Neural cell (in vitro differentiated cells): Measurements from ENCODE around the gene MTR. TPM values are rescaled to one million over a fixed set of nuclear protein-coding genes. Genes with fewer than 3 reads are reported as not detected.

Experiments used
- H2AFZ ChIP-seq: fragments of 200-600, 300-800 bp; sonication (generic), shearing (Covaris generic); 2 replicates; pipeline ENCODE4 v1.6.0; 2014; ENCODE audit warnings: low read depth, mild to moderate bottlenecking, antibody characterized with exemption, low read length, moderate library complexity
- H3F3A ChIP-seq: fragments of 200-600 bp; shearing (Covaris generic); 2 replicates; pipeline ENCODE4 v1.6.1; 2016; ENCODE audit warnings: mild to moderate bottlenecking, moderate library complexity, mixed read lengths, antibody characterized with exemption, low read length; ENCODE audit not compliant: insufficient read depth, poor library complexity, severe bottlenecking
- H3K27ac ChIP-seq: fragments of 200-600, 300-800 bp; sonication (generic), shearing (Covaris generic); 2 replicates; pipeline ENCODE4 v1.5.1; 2014; ENCODE audit warnings: mild to moderate bottlenecking, low read length, moderate library complexity
- H3K27me3 ChIP-seq: fragments of 300-800, 200-600 bp; sonication (generic), shearing (Covaris generic); 2 replicates; pipeline ENCODE4 v1.6.0; 2014; ENCODE audit warnings: mild to moderate bottlenecking, low read depth, low read length, moderate library complexity; ENCODE audit not compliant: insufficient read depth
- H3K36me3 ChIP-seq: fragments of 300-800, 200-600 bp; sonication (generic), shearing (Covaris generic); 2 replicates; pipeline ENCODE4 v1.5.1; 2014; ENCODE audit warnings: mild to moderate bottlenecking, antibody characterized with exemption, low read length, moderate library complexity; ENCODE audit not compliant: insufficient read depth
- H3K4me2 ChIP-seq: fragments of 300-800, 200-600 bp; sonication (generic), shearing (Covaris generic); 2 replicates; pipeline ENCODE4 v1.6.0; 2014; ENCODE audit warnings: mild to moderate bottlenecking, low read length
- H3K4me3 ChIP-seq: fragments of 300-800, 200-600 bp; sonication (generic), shearing (Covaris generic); 2 replicates; pipeline ENCODE4 v1.5.1; 2014; ENCODE audit warnings: mild to moderate bottlenecking, low read length, moderate library complexity
- H3K79me2 ChIP-seq: fragments of 200-600 bp; shearing (Covaris generic); replicated peaks from 2 replicates; pipeline ENCODE4 v1.6.0; 2014; ENCODE audit warnings: mild to moderate bottlenecking, low read length, moderate library complexity; ENCODE audit not compliant: insufficient read depth
- H3K9ac ChIP-seq: fragments of 300-800, 200-600 bp; sonication (generic), shearing (Covaris generic); 2 replicates; pipeline ENCODE4 v1.6.1; 2016; ENCODE audit warnings: mild to moderate bottlenecking, low read length, mixed read lengths
- H3K9me2 ChIP-seq: fragments of 200-600 bp; shearing (Covaris generic); 2 replicates; pipeline ENCODE4 v1.6.1; 2016; ENCODE audit warnings: mild to moderate bottlenecking, low read length, mixed read lengths; ENCODE audit not compliant: insufficient read depth
- H3K9me3 ChIP-seq: fragments of 200-600, 300-800 bp; sonication (generic), shearing (Covaris generic); 2 replicates; pipeline ENCODE4 v1.6.1; 2016; ENCODE audit warnings: mild to moderate bottlenecking, mixed run types, low read length, moderate library complexity, mixed read lengths
- H4K20me1 ChIP-seq: fragments of 200-600 bp; shearing (Covaris generic); 2 replicates; pipeline ENCODE4 v1.6.1; 2016; ENCODE audit warnings: mild to moderate bottlenecking, mixed run types; ENCODE audit not compliant: insufficient read depth
- CTCF ChIP-seq: fragments of 450-650 bp; IDR thresholded peaks from 2 replicates; pipeline ENCODE4 v1.5.1; 2014; ENCODE audit warnings: antibody characterized with exemption, mild to moderate bottlenecking, moderate library complexity; ENCODE audit not compliant: poor library complexity, severe bottlenecking
- EP300 ChIP-seq: fragments of 450-650 bp; conservative IDR thresholded peaks from 2 replicates; pipeline ENCODE4 v1.6.1; 2014; ENCODE audit warnings: antibody characterized with exemption, mild to moderate bottlenecking, moderate library complexity; ENCODE audit not compliant: poor library complexity, severe bottlenecking
- EZH2 ChIP-seq: fragments of 200-600, 300-800 bp; shearing (Covaris generic), sonication (generic); IDR thresholded peaks from 2 replicates; pipeline ENCODE4 v1.6.1; 2014; ENCODE audit warnings: antibody characterized with exemption, low read length, borderline replicate concordance, mild to moderate bottlenecking; ENCODE audit not compliant: insufficient read depth, poor library complexity, severe bottlenecking
- MXI1 ChIP-seq: fragments of 450-650 bp; conservative IDR thresholded peaks from 2 replicates; pipeline ENCODE4 v1.6.1; 2014; ENCODE audit warnings: antibody characterized with exemption, mild to moderate bottlenecking; ENCODE audit not compliant: poor library complexity, severe bottlenecking
- POLR2AphosphoS5 ChIP-seq: IDR thresholded peaks from 2 replicates; pipeline ENCODE4 v1.6.1; 2012
- RAD21 ChIP-seq: fragments of 450-650 bp; conservative IDR thresholded peaks from 2 replicates; pipeline ENCODE4 v1.6.1; 2014; ENCODE audit warnings: antibody characterized with exemption, mild to moderate bottlenecking, moderate library complexity
- REST ChIP-seq: IDR thresholded peaks from 2 replicates; pipeline ENCODE4 v1.6.1; 2012; ENCODE audit warnings: borderline replicate concordance
- SMC3 ChIP-seq: fragments of 450-650 bp; conservative IDR thresholded peaks from 2 replicates; pipeline ENCODE4 v1.6.1; 2014; ENCODE audit warnings: antibody characterized with exemption, mild to moderate bottlenecking, moderate library complexity; ENCODE audit not compliant: poor library complexity
- TAF1 ChIP-seq: IDR thresholded peaks from 2 replicates; pipeline ENCODE4 v1.6.1; 2012; ENCODE audit warnings: low read depth
- polyA plus RNA-seq: library from polyadenylated mRNA; depleted of rRNA; stranded (reverse); fragments of >200 nt; gene quantifications from 2 replicates; pipeline ENCODE4 v1.2.3, GENCODE V29; 2014

Gene MTR
- polyA plus RNA-seq, 1 donor from 2014 or later, result 14.1 TPM

- H4K20me1 ChIP-seq, result no peaks in the 10 kb centered on the region
- H3K9me3 ChIP-seq, result no peaks in the 10 kb centered on the region
- H3K4me2 ChIP-seq, result no peak overlapping the region
- TF ChIP-seq SMC3, result no peak
- TF ChIP-seq EZH2, result no peak
- no peak for TF ChIP-seq POLR2AphosphoS5
- TF ChIP-seq TAF1, result no peak
- TF ChIP-seq CTCF, result no peak
- no peak for TF ChIP-seq MXI1
- no peak for TF ChIP-seq RAD21
- TF ChIP-seq EP300, result no peak
- TF ChIP-seq REST, result no peak
- H2AFZ ChIP-seq, result no peak overlapping the region
- no peaks in the 10 kb centered on the region for H3K36me3 ChIP-seq
- no peak overlapping the region for H3K9ac ChIP-seq
- no peak overlapping the region for H3K27ac ChIP-seq
- H3K79me2 ChIP-seq, result no peaks in the 10 kb centered on the region
- H3K4me3 ChIP-seq, result no peak overlapping the region
- no peaks in the 10 kb centered on the region for H3K27me3 ChIP-seq
- H3F3A ChIP-seq, result no peaks in the 10 kb centered on the region
- H3K9me2 ChIP-seq, result no peaks in the 10 kb centered on the region
Measured at GRCh38 chr1:236779312-236779711, 15.8 kb upstream of the MTR start.

GRCh38 chr1:236785477-236785876 lies 9.6 kb upstream of the MTR start:
- H3K36me3 ChIP-seq, result no peaks in the 10 kb centered on the region
- no peaks in the 10 kb centered on the region for H4K20me1 ChIP-seq
- no peak overlapping the region for H3K4me2 ChIP-seq
- H3K27me3 ChIP-seq, result no peaks in the 10 kb centered on the region
- no peaks in the 10 kb centered on the region for H3K9me2 ChIP-seq
- no peak overlapping the region for H3K4me3 ChIP-seq
- H3K79me2 ChIP-seq, result no peaks in the 10 kb centered on the region
- TF ChIP-seq RAD21, result no peak
- TF ChIP-seq EP300, result no peak
- TF ChIP-seq MXI1, result no peak
- TF ChIP-seq REST, result no peak
- TF ChIP-seq POLR2AphosphoS5, result no peak
- TF ChIP-seq EZH2, result no peak
- no peak for TF ChIP-seq CTCF
- no peak for TF ChIP-seq SMC3
- no peak for TF ChIP-seq TAF1
- H2AFZ ChIP-seq, result no peak overlapping the region
- no peak overlapping the region for H3K27ac ChIP-seq
- H3F3A ChIP-seq, result no peaks in the 10 kb centered on the region
- H3K9me3 ChIP-seq, result no peaks in the 10 kb centered on the region
- no peak overlapping the region for H3K9ac ChIP-seq
